GM18505 (cell line): Measurements from ENCODE around the gene LYZL2.
"Not testable (repeated sequence)": the region's sequence is repeated elsewhere in the genome, so short reads cannot be mapped to it uniquely, and the experiment has no call there.

Experiments
- ATAC-seq: cut with Tn5 transposase; IDR thresholded peaks from one replicate; pipeline ENCODE4 v1.9.1; 2021; ENCODE audit not compliant: unreplicated experiment
- POLR2A ChIP-seq: IDR thresholded peaks from 4 replicates; pipeline ENCODE4 v1.6.1; 2011; ENCODE audit warnings: borderline replicate concordance; ENCODE audit not compliant: insufficient read depth, insufficient read length; ENCODE audit errors: extremely low read depth

Gene LYZL2

GRCh38 chr10:30647089-30647488 lies 17.5 kb upstream of the LYZL2 start:
- no peak for ATAC-seq

GRCh38 chr10:30645340-30645827 lies 15.8 kb upstream of the LYZL2 start:
- no peak for TF ChIP-seq POLR2A
- ATAC-seq, result no peak

More at GRCh38 chr10:30647089-30647488, 17.5 kb upstream of the LYZL2 start:
- no peak for TF ChIP-seq POLR2A

GRCh38 chr10:30644408-30644861 lies 14.9 kb upstream of the LYZL2 start:
- ATAC-seq, result not testable (repeated sequence)

- ATAC-seq, result not testable (repeated sequence)
Measured at GRCh38 chr10:30643557-30644199, 14.1 kb upstream of the LYZL2 start.

GRCh38 chr10:30642856-30643255 lies 13.3 kb upstream of the LYZL2 start:
- not testable (repeated sequence) for ATAC-seq

GRCh38 chr10:30639946-30640786 lies 10.6 kb upstream of the LYZL2 start:
- no peak for ATAC-seq

GRCh38 chr10:30637881-30638467 lies 8.4 kb upstream of the LYZL2 start:
- no peak for TF ChIP-seq POLR2A
- ATAC-seq, result no peak

More at GRCh38 chr10:30639946-30640786, 10.6 kb upstream of the LYZL2 start:
- TF ChIP-seq POLR2A, result no peak

GRCh38 chr10:30631188-30631587 lies 1.6 kb upstream of the LYZL2 start:
- ATAC-seq, result no peak
- TF ChIP-seq POLR2A, result no peak

- ATAC-seq, result no peak
- TF ChIP-seq POLR2A, result no peak
Measured at GRCh38 chr10:30630571-30630970, 1.0 kb upstream of the LYZL2 start.

- ATAC-seq, result not testable (repeated sequence)
Measured at GRCh38 chr10:30628576-30628975, 977 bp downstream of the LYZL2 start.

- ATAC-seq, result not testable (repeated sequence)
Measured at GRCh38 chr10:30626837-30627236, 2.7 kb downstream of the LYZL2 start.

GRCh38 chr10:30626196-30626595 lies 3.4 kb downstream of the LYZL2 start:
- not testable (repeated sequence) for ATAC-seq

GRCh38 chr10:30625080-30625479 lies 4.5 kb downstream of the LYZL2 start:
- TF ChIP-seq POLR2A, result no peak
- no peak for ATAC-seq

- no peak for TF ChIP-seq POLR2A
- no peak for ATAC-seq
Measured at GRCh38 chr10:30619966-30620365, 9.6 kb downstream of the LYZL2 start.
